ENCODE results near the gene ATXN7L2.

Gene ATXN7L2

DNA sequence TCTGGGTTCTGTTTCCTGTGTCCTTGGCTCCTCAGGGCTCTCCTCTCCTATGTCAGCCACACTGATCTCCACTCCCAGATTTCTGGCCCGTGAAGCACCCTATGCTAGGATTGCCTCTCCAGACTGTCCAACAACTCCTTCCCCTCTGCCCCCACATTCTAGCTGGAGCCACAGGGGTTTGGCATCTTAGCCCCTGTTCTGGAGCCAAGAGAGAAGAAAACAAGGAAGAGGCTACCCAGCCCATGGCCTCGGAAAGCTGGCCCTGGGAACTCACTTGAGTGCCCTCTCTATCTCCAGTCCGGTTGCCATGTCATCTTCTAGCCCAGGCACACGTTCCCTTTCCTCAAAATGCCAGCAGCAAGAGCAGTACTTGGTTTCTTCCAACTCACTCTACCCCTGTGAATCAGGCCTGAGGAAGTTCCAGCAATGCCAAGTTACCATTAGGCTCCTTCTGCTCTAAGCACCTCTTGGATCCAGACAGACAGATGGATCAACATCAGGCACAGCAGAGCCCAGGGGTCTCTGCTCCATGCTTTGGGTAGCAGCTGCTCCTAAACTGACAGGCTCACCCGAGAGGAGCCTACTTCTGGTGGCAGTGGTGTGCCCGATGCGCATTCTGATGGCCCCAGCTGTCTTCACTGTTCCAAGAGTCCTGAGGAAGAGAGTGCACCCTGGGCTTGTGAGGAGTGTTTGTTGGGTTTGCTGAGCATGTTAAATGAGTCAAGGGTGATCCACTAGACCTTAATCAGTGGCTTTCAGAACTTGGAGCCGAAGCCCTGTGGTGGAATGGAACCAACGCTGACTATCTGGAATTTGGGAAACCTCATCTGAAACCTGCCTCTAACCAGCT is 44.4 kb downstream of the ATXN7L2 start:
- no peak for DNase-seq

DNA sequence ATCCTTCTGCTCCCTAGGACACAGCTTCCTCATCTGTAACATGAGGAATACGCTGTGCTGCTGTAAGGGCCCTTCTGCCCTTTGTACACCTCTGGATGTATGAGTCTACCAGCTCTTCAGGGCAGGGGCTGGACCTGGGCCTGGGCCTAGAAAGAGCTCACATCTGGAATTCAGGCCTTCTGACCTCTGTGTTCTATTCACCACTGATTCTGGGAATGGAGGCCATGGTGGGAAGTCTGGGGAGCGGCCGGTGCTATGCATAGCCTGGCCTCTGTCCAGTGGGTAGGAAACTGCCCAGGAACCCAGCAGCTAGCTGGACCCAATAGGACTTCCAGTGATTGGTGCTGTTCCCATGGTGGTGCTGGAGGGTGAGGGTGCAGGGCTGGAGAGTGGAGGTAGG is 45.0 kb downstream of the ATXN7L2 start:
- no peak for DNase-seq

DNA sequence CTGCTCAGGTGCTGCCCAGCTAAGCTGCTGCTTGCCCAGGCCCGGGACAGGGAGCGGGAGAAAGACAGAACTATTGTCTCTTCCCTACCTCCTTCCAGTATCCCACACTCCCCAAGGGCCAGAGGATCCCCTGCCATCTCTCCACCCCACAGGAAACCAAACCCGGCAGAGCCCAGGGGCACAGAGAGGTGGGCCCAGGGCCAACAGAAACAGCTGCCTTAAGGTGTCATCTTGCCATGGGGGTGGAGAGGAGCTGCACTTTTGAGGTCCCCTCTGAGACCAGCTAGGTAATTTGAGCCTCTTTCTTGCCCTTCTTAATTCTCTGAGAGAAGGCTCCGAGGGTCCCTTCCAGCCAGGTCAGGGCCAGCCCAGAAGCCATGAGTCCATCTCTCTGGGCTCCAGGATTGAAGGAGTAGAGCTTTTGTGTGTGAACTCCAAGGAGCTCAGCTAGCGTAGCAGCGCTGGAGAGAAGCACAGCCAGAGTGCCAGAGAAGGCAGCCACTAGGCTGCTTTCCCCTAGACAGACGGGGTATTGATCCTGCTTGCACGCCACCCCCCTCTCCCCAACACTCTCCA is 46.3 kb downstream of the ATXN7L2 start:
- DNase-seq, result no peak

DNA sequence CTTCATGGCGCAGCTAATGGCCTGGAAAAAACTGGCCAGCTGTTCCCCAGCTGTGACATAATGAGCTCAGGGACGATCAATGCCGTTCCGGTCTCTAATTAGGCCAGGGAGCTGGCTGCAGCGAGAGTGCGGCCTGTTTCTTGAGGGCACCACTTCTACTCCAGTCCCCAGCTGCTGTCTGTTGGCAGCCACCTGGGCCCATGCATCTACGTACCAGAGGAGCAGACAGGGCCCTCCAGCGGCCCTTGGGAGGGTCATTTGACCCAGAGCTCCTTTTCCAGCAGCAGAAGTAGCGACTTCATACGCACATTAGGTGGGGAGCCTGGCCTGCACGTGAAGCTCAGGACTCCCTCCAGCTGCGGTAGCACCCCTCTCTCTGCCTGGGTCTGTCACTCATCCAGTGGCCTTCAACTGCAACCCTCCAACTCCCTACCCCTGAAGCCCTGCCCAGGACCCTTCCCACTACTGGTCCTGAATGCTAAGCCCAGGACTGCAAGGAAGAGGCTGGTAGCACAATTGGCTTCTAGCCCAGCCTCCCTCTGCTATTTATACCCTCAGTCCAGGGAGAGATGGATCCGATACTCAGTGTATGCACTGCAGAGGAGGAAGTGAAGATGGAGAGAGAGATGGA is 46.9 kb downstream of the ATXN7L2 start:
- DNase-seq, result no peak

DNA sequence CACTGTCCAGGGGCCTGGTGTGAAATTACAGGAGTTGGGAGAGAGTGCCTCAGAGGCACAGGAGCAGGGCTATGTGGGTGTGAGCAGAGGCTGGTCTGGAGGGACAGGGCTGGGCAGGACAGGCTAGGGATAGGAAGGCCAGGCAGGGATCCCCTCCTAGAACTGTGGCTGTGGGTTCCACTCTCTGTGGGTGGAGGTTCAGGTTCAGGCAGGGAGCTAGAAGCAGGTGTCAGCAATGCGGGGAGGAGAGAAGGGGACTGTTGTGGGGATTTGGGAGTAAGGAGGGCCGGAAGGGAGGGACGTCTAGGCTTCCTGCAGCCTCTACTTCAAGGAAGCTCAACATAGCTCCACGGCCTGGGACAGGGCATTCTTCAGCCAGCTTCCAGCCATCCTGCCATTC is 47.7 kb downstream of the ATXN7L2 start:
- DNase-seq, result no peak

DNA sequence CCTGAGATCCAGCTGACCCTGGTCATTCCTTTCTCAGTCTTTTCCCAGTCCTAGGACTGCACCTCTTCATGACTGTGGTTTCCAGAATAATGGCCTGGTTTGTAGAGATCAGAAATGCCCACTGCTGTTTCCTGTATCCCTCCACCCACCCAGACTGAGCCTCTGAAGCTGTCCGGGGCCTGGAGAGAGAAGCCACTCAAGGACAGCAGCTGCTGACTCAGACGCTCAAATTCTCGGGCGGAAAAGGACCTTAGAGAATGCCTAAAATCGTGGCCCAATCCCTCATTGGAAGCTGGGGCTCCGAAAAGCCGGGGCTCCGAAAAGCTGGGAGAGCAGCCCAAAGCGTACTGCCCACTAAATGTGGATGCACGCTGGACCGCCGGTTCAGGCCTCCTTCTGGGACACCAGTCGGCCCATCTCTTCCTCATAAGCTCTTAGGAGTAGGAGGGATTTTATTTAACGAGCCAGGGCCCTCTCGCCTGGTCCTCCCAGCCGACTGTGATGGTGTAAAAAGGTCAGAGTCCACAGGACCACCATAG is 48.2 kb downstream of the ATXN7L2 start:
- no peak for DNase-seq

DNA sequence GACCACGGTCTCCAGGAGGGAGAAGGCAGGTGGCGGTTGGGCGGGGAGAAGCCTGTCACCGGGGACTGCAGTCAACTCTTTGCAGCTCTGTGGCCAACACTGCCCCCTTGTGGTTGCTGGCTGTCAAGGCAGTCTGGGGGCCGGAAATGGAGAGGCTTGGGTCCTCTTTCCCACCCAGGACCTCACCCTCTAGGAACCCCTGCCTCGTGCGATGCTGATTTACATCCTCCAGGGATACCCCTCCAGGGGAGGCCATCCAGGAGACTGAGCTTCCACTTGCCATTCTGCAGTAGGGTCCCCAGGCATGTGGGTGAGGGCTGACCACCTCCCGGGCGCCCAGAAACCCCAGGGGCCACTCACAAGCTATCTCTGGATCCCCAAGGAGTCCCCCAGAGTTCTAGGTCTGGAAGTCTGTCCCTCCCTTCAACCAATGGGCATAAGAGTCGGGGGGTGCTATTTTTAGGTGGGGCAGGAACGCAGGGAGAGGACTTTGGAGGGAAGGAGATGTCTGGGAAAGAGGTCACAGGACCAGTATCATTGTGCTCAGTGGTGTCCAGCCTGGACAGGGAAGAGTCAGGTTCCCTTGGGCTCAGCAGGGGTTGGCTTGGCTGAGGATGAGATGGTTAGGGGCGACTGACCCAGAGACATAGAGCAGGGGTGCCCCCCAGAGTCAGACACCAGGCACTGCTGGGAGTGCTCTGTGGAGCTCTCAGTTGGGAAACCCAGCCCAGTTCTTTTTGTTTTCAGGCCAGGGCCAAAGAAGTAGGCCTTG is 48.8 kb downstream of the ATXN7L2 start:
- peak; percentile 72 for DNase-seq

DNA sequence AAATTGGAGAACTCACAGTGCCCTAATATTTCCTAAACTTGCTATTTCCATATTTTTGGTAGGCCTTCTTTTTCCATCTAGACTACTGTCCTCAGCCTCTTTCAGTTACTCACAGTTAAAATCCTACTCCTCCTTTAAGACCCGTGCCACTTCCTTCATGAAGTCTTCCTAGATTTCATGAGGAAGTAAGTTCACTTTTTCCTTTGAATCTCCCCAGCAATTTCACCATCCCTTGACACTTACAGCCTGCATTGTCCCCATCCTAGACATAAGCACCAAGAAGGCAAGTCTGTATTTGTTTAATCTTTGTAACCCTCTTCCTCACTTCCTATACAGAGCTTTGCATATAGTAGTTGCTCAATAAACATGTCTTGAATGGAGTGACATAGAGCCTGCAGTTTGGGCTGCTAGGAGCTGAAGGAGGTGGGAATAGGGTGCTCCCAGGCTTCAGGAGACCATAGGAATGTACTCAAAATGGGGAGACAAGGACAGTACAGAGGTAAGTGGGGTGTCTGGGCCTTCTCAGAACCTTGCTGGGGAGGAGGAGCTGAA is 50.7 kb downstream of the ATXN7L2 start:
- no peak for DNase-seq

DNA sequence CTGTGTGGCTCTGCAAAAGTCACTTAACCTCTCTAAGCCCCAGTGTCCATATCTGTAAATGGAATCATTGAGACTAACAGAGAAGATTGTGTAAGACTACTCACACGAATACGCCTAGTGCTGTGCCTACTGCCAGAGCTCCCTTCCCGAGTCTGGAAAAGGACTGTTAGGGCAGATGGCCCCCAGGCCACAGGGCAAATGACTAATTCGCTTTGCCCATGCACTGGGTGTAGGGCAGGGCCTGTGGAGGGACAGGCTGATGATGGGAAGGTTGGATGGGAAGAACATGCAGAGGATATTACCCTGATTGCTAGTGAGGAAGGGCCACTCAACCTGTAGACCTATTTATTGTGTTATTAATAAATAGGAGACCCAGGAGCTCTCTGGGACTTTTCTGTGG is 51.8 kb downstream of the ATXN7L2 start:
- DNase-seq, result no peak

DNA sequence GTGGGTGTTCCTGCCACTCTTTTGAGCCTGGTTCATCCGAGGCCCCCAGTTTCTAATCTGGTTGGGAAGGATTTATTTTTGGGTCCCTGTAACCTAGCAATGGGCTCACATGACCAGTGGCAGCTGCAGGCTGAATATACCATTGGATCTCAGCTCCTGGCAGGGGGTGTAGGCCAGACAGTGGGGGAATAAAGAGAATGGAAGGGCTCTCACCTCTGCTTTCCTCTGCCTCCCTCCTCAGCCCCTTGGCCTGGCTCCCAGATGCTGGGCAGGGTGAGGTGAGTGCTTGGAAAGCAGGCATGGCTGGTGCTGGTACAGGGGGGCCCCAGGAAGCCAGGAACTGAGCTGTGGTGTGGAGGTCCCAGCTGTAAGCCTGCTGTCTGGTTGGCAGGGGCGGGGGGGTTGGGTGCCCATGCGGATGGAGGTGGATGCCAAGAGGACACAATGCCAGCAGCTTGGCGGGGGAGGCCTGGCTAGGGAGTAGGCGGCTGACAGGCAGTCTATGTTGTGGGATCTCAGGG is 52.3 kb downstream of the ATXN7L2 start:
- no peak for DNase-seq

DNA sequence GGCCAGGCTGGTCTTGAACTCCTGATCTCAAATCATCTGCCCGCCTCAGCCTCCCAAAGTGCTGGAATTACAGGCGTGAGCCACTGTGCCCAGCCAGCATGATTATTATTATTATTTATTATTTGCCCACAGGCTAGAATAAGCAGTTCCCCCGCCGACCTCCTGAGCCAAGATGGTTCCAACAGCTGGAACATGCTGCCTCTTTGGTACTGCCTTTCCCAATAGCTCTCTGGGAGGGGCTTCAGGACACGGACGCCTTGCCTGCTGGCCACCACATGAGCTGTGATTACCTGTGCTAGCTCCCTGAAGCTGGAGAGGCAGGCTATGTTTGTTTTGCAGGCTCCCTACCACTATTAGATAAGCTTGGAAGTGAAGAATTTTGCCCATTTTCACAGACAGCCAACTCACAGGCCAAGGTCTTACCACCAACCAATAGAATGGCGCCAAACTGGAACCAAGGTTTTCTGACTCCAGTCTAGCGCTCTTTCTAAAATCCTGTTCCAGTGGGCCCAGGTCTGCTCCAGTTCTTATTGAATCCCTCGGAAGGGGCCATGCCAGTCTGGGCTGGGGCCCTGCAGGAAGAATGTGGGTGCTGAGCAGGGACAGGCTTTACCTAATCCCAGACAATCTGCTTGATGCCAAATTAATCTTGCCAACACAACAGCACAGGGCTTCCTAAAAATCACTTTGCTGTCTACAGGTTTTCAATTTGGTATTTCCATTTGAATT is 53.9 kb downstream of the ATXN7L2 start:
- DNase-seq, result no peak

DNA sequence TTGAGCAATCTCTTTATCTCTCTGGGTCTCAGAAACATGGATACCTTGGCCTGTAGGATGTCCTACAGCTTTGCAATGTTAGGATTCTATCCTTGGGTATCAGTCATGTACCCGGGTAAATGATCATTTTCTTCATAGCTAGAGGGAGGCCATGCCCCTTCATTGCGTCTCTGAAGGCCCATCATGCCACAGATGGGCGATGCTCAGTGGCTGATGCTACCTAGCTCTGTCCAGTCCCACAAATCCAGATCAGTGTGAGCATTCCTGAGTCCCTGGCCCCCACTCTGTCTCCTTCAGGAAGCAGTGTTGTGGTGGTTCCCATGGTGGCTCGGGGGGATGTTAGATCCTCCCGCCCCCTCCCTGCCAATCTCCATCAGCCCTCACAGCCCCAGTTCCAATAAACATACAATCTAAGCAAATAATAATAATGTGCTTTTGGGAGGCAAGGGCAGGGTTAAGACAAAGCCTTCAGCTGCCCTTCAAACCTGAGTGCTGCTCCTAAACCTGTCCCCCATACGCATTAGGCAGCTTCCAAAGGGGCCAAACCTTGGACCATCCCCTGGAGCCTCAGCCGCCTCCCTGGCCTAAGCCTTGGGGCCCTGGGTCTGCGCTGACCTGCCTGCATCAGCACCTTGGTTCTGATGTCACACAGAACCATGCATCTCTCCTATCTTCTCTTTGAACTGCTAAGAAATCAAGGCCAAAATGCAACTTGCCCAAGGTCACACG is 55.3 kb downstream of the ATXN7L2 start:
- no peak for DNase-seq

DNA sequence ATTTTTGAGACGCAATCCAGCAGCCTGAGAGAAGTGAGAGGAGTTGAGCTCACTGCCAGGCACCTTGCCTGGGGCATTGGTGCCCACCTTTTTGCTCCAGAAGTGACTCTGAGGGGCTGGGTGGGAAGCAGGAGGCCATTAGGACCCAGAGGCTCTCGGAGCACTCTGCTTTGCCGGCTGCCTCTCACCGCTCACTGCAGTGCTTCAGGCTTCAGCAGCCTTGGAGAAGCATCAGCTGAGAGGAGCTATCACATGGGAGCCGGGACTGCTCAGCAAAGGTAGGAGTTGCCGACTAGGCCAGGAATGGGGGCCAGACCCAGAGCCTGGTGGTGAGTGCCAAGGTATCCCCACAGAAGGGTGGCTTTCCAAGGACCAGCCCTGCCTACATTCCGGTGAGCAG is 56.0 kb downstream of the ATXN7L2 start, which contains the start of gene GPR61:
Gene GPR61, plus strand, starts transcription at position 197 of the 400 bp plus-strand sequence. CDS start 3,151 bp downstream, outside the sequence.
- DNase-seq, result no peak

DNA sequence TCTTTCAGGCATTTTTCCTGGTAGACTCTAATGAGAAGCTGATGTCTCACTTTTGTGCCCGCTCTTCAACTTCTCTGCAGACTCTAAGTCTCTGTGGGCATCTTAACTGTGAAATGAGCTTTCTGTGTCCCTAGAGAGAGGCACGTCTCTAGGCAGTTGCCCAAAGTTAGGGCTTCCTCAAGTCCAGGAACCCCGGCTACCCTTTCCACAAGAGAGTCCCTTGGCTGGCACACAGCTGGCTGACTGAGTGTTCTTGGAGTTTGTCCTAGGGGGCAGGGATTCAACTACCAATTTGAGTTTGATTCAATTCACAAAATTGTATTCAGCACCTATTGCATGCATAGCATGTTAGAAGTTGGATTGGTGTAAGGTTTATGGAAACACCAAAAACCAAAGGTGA is 57.4 kb downstream of the ATXN7L2 start:
- no peak for DNase-seq

Measured in fibroblast of skin of right quadriceps (primary cell).